Lung microvascular endothelial cell (primary cell): ENCODE data around the gene KBTBD2. TPM values are rescaled to one million over a fixed set of nuclear protein-coding genes. Genes with fewer than 3 reads are reported as not detected.
"Not testable (repeated sequence)": the region's sequence is repeated elsewhere in the genome, so short reads cannot be mapped to it uniquely, and the experiment has no call there.

ENCODE experiments used
- DNase-seq, 2 donors: peaks; one replicate each; pipeline versions ENCODE4 v3.0.0 to v3.0.0-alpha.2; 2010; ENCODE audit warnings: low read depth in 2 of 2
- total RNA-seq: library from RNA; depleted of rRNA; stranded (reverse); fragments of >200 nt; gene quantifications from 2 replicates; pipeline ENCODE4 v1.2.1, GENCODE V29; 2014

Gene KBTBD2
- total RNA-seq, 1 donor from 2014 or later = 70.0 TPM

DNA sequence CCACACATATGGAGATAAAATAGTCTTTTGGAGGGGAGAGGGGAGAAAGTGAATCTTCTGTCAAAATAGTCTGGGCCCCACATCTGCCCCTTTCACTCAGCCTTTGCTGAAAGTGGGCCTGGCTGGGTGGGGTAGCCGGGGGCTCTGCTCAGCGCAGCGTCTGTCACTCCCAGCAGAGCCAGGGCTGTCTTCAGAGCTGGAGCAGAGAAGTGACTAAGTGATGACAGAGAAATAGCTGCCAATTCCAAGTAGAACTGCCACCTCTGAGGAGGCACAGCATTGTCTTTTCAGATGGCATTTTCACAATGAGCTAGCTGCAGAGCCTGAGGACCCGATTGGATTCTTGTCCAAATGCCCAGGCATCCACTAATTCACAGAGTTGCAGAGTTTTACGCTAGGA is 34.5 kb downstream of the KBTBD2 start:
- not testable (repeated sequence) for DNase-seq

DNA sequence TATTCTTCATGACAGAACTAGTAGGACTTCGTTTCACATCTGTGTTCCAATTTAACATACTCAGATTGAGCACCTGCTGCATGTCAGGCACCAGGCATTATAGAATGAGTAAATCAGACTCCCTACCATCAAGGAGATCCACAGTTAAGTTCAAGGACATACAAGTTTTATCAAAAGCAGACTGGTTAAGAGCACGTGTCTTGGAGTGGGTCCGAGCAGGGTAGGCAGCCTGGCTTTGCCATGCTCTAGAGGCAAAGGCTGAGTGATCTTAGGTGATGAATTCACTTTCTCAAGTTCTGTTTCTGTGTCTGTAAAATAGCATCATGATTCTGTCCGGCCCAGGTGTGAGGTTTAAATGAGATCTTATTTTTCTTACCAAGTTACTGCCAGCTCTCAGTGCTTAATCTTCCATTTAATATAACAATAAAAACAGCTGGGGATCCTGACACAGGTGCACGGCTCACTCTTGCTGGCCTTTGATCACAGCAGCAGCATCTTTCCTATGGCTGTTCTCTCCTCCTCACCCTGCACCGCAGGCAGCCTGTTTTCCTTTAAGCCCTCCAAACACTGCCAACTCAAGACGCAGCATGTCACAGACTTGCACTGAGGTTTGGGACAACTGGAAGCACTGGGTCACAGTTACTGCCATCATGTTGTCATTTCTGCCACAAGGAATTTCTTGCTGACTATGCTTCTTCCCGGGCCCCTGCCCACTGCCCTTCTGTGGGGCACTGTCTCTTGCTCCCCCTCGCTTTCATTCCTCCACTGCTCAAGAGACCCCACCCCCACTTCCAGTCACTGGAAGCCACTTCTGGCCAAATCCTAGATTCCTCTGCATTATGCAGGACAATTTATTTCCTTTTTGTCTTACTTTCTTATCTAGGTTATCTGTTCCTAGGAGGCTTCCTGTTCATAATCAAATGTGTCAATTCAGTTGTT is 35.5 kb downstream of the KBTBD2 start:
- not testable (repeated sequence) for DNase-seq

DNA sequence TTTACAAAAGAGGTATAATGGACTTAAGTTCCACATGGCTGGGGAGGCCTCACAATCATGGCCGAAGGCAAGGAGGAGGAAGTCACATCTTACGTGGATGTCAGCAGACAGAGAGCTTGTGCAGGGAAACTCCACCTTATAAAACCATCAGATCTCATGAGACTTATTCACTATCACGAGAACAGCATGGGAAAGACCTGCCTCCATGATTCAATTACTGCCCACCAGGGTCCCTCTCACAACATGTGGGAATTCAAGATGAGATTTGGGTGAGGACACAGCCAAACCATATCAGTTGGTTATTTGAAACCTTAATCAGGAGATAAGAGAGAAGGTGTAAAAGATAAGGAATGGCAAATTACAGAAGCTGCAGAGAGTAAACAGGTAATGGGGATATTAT is 40.9 kb downstream of the KBTBD2 start:
- not testable (repeated sequence) for DNase-seq

DNA sequence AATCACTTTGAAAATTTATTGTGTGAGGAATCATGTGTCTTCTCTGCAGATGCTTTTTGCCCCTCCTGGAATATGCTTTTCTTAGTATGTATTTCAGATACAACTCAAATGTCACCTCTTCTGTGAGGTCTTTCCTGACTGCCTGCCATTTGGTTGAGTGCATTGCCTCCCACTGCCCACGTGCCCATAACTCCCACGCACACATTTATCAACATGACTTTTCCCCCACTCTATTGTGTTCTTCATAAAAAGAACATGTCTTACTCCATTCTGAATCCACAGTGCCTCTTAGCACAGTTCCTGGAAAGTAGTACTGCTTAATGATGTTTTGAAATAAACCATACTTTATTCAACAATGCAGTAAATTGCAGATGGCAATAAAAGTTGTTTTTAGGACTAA is 42.9 kb downstream of the KBTBD2 start:
- DNase-seq = not testable (repeated sequence)

DNA sequence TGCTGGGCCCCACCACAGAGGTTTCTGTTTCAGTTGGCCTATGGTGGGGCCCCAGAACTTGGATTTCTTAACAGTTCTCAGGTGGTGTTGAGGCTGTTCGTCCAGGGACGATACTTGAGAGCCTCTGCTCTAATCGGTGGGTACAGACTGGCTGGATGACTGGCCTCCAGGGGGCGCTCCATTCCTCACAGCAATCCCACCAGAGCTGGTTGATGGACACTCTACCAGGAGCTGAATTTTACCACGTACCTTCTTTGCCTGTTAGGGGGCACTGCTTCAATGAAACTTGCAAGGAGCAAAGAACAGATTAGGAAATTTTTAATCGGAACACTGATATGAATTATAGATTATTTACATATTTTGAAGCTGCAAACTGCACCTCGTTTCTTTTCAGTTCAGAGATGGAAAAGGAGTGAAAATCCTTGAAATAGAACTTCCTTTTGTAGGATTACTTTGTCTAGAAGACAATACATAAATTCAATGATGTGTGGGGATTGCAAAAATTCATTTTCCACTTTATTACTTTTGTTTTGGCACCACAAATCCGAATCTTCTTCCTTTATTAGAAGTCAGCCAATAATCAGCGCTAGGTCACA is 44.8 kb downstream of the KBTBD2 start:
- peak; percentile 85 to 90 for DNase-seq

DNA sequence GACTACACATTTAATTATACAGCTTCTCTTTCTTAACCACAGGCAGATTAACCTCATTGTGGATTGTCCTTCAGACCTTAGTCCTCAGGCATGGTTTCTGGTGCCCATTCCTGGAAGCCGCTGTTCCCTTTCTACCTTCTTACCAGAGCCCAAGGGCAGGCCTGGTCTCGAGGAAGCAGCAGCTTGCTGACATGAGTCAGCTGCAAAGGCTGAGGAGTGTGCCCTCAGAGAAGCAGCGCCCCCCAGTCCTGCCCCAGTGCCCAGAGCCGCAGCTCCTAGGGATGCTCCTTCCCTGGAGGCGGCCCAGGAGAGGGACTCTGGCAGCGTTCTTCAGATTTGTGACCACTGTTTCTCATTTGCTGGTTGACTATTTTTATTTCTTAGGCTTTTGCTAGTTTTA is 46.8 kb downstream of the KBTBD2 start:
- DNase-seq = not testable (repeated sequence)

DNA sequence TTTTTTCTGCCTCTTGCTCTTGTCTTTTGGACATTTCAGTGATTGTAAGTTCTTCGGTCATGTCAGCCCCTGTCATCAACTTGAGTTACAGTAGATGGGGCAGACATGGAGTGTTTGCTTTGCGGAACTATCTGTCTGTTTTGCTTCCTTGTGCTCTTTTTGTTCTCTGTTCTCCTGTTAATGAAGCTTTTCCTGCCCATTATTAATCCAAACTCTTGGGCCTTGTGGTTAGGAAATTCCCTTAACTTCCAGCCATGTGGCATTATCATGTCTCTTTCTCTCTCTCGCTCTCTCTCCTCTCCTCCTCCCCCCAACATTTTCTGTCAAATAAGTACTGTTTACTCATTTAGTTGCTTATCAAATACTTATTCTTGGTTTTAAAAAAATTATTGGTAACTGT is 47.8 kb downstream of the KBTBD2 start:
- peak in 1 of 2 donors; percentile 36 for DNase-seq

DNA sequence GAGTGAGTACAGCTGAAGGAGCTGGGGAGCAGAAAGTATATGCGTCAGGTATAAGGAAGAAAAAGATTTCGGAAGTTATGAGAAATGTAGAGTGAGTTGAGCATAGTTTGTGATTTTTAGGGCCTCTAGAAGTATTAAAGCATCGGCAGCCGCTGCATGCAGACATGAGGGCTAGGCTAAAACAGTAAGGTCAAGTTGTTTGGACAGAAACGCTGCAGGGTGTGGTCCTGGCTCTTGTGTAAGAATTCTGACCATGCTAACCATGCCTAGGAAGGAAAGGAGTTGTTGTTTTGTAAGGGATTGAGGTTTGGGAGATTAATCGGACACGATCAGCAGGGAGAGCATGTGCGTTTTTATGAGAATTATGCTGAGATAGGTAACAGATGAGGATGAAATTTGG is 51.7 kb downstream of the KBTBD2 start:
- DNase-seq = not testable (repeated sequence)

DNA sequence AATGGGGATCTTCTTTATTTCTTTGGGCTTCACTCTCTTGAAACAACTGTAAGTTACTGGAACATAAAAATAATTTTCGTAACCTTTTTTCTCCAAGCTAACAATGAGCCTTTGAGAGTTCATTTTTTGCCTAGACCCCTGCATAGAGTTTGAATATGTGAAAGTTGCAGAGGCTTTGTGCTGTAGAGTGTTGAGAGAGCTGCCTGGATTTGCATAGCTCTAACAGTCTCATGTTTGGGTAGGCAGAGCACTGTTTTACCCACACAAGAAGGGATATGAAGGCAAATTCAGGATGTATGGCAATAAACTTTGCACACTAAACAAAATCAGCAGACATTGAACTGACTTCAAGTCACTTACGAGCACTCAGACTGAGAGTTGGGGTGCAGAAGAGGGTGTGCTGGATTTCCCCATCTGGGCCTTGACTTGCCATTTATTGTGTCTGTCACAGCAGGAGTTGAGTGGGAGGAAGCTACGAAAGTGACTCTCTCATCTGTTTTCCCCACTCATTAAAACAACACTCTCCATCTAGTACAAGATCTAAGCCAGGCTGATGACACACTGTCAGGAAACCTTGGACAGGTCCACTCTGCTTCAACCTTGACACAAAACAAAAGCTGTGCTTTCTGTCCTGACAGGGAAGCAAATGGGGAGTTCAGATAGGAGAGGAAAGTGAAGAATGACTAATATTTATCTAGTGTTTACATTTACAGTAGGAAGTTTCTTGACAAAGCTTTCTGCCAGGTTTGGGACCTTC is 62.4 kb downstream of the KBTBD2 start:
- peak in 1 of 2 donors; percentile 13 for DNase-seq

Other genes starting within 250 kb of the KBTBD2 start
- 111 and 133 TPM in 2 replicates for gene FKBP9, start 65.7 kb upstream of the KBTBD2 start, total RNA-seq
- gene NT5C3A, start 171.0 kb upstream of the KBTBD2 start, total RNA-seq = 15.7 and 18.3 TPM in 2 replicates
- gene RP9, start 217.6 kb upstream of the KBTBD2 start, total RNA-seq = 7.6 and 9.1 TPM in 2 replicates
- 10.0 and 13.7 TPM in 2 replicates for gene BBS9, start 237.8 kb upstream of the KBTBD2 start, total RNA-seq